Transverse colon (tissue), 3 donors: ENCODE measurements around the gene TUBB8.

Source experiments
- EP300 ChIP-seq: sonication (generic); formaldehyde crosslinking; IDR thresholded peaks from one replicate; pipeline ENCODE4 v1.6.1; 2017; ENCODE audit warnings: antibody characterized with exemption, low read depth
- TF ChIP-seq, protein P1 (sequence below), 5 experiments: fragments of 200-600 bp in 3 of 5; fragments of 450-650 bp in 2 of 5; sonication (generic) in 3 of 5; IDR thresholded peaks; 1 replicate in 2 of 5; 2 replicates in 3 of 5; pipeline ENCODE4 v1.5.1; 2016 to 2017; ENCODE audit warnings: antibody characterized with exemption in 5 of 5, inconsistent platforms in 3 of 5, mild to moderate bottlenecking in 2 of 5, moderate library complexity in 1 of 5

- TF ChIP-seq, protein P1, sequence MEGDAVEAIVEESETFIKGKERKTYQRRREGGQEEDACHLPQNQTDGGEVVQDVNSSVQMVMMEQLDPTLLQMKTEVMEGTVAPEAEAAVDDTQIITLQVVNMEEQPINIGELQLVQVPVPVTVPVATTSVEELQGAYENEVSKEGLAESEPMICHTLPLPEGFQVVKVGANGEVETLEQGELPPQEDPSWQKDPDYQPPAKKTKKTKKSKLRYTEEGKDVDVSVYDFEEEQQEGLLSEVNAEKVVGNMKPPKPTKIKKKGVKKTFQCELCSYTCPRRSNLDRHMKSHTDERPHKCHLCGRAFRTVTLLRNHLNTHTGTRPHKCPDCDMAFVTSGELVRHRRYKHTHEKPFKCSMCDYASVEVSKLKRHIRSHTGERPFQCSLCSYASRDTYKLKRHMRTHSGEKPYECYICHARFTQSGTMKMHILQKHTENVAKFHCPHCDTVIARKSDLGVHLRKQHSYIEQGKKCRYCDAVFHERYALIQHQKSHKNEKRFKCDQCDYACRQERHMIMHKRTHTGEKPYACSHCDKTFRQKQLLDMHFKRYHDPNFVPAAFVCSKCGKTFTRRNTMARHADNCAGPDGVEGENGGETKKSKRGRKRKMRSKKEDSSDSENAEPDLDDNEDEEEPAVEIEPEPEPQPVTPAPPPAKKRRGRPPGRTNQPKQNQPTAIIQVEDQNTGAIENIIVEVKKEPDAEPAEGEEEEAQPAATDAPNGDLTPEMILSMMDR (IDR thresholded peaks at IDR 0.05), result no peak
- TF ChIP-seq EP300, result no peak
Measured at GRCh38 chr10:92846-93245, 43.8 kb upstream of the TUBB8 start.
